Ovary (tissue), 3 donors: ENCODE measurements around the gene MZT2A.
"Not testable (repeated sequence)": the region's sequence is repeated elsewhere in the genome, so short reads cannot be mapped to it uniquely, and the experiment has no call there.

ENCODE experiments used
- EP300 ChIP-seq: sonication (generic); formaldehyde crosslinking; IDR thresholded peaks from one replicate; pipeline ENCODE4 v1.6.1; 2017; ENCODE audit warnings: antibody characterized with exemption
- POLR2A ChIP-seq: fragments of 450-650 bp; IDR thresholded peaks from one replicate; pipeline ENCODE4 v1.6.1; 2017; ENCODE audit warnings: antibody characterized with exemption, mild to moderate bottlenecking, moderate library complexity
- TF ChIP-seq, protein P1 (sequence below), 3 donors: fragments of 450-650 bp in 2 of 3; fragments of 200-600 bp in 1 of 3; IDR thresholded peaks; one replicate each; pipeline versions ENCODE4 v1.5.1 to v1.8.0; 2016 to 2022; ENCODE audit warnings: antibody characterized with exemption in 3 of 3, mild to moderate bottlenecking in 1 of 3
- donor health status: DM: no; HTN: no; CAD: no.

DNA sequence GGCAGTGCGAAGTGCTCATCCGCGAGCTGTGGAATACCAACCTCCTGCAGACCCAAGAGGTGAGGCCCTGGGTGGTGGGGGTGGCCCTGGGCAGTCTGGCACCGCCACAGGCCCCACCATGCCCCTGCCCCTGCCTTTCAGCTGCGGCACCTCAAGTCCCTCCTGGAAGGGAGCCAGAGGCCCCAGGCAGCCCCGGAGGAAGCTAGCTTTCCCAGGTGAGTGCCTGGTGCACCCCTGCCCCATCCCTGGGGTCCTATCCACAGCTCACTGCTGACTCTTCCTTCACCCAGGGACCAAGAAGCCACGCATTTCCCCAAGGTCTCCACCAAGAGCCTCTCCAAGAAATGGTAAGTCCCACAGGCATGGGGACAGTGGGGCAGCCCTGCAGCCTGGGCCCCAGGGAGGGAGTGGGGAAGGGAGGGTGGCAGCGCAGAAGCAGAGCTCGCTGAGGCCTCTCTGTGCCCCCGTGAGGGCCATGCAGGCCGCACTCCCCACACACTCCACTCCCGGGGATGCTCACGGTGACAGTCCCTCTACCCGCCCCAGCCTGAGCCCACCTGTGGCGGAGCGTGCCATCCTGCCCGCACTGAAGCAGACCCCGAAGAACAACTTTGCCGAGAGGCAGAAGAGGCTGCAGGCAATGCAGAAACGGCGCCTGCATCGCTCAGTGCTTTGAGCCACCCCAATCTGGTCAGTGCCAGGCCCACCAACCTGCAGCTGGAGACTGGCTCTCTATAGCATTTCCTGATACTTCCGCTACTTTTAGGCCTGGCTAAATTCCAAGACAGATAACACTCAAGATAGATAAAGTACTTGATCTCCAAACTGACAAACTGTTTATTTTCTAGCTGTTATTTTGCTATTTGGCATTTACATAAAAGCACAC is 40.8 kb upstream of the MZT2A start:
- TF ChIP-seq, protein P1, sequence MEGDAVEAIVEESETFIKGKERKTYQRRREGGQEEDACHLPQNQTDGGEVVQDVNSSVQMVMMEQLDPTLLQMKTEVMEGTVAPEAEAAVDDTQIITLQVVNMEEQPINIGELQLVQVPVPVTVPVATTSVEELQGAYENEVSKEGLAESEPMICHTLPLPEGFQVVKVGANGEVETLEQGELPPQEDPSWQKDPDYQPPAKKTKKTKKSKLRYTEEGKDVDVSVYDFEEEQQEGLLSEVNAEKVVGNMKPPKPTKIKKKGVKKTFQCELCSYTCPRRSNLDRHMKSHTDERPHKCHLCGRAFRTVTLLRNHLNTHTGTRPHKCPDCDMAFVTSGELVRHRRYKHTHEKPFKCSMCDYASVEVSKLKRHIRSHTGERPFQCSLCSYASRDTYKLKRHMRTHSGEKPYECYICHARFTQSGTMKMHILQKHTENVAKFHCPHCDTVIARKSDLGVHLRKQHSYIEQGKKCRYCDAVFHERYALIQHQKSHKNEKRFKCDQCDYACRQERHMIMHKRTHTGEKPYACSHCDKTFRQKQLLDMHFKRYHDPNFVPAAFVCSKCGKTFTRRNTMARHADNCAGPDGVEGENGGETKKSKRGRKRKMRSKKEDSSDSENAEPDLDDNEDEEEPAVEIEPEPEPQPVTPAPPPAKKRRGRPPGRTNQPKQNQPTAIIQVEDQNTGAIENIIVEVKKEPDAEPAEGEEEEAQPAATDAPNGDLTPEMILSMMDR (IDR thresholded peaks at IDR 0.05), result not testable (repeated sequence)
- not testable (repeated sequence) for TF ChIP-seq POLR2A, EP300
